CD14-positive monocyte (primary cell): Measurements from ENCODE around the gene CNTNAP2. TPM values are rescaled to one million over a fixed set of nuclear protein-coding genes. Genes with fewer than 3 reads are reported as not detected.

Experiments used
- DNase-seq, 3 donors: peaks; one replicate each; pipeline ENCODE4 v3.0.0-alpha.2; 2011 to 2022
- H2AFZ ChIP-seq: 2 replicates; pipeline ENCODE4 v1.6.0; 2012; ENCODE audit warnings: mild to moderate bottlenecking, low read depth, low read length, inconsistent platforms; ENCODE audit not compliant: insufficient read depth, poor library complexity, severe bottlenecking
- H3K27ac ChIP-seq, 2 donors: 1 replicate in 1 of 2; 2 replicates in 1 of 2; pipeline ENCODE4 v1.5.1; 2012 to 2013; ENCODE audit warnings: low read length in 2 of 2, control low read depth in 1 of 2, inconsistent platforms in 1 of 2, low read depth in 1 of 2, mild to moderate bottlenecking in 1 of 2
- H3K27me3 ChIP-seq, 2 donors: one replicate each; pipeline versions ENCODE4 v1.6.0 to v1.6.1; 2011 to 2013; ENCODE audit warnings: low read length in 2 of 2; ENCODE audit not compliant: control insufficient read depth in 2 of 2, insufficient read depth in 2 of 2
- H3K36me3 ChIP-seq, 2 donors: replicated peaks in 1 of 2; 1 replicate in 1 of 2; 2 replicates in 1 of 2; pipeline versions ENCODE4 v1.5.1 to v1.6.1; 2012 to 2013; ENCODE audit warnings: low read length in 2 of 2, control low read depth in 1 of 2, inconsistent platforms in 1 of 2, mild to moderate bottlenecking in 1 of 2; ENCODE audit not compliant: insufficient read depth in 2 of 2, control insufficient read depth in 1 of 2
- H3K4me1 ChIP-seq, 2 donors: 1 replicate in 1 of 2; 2 replicates in 1 of 2; pipeline versions ENCODE4 v1.5.1 to v1.6.1; 2012 to 2013; ENCODE audit warnings: low read length in 2 of 2, control low read depth in 1 of 2, inconsistent platforms in 1 of 2, mild to moderate bottlenecking in 1 of 2, moderate library complexity in 1 of 2; ENCODE audit not compliant: insufficient read depth in 2 of 2, control insufficient read depth in 1 of 2
- H3K4me2 ChIP-seq: replicated peaks from 2 replicates; pipeline ENCODE3; 2012; ENCODE audit warnings: low read length, moderate library complexity, mild to moderate bottlenecking; ENCODE audit not compliant: poor library complexity, severe bottlenecking; ENCODE audit errors: extremely low read depth
- H3K4me3 ChIP-seq, 3 experiments: fragments of 200-600 bp in 1 of 3; sonication (generic) in 1 of 3; replicated peaks in 1 of 3; 1 replicate in 2 of 3; 2 replicates in 1 of 3; pipeline ENCODE4 v1.5.1; 2011 to 2013; ENCODE audit warnings: low read length in 3 of 3, mild to moderate bottlenecking in 3 of 3, control low read depth in 2 of 3, low read depth in 2 of 3, inconsistent platforms in 1 of 3, moderate library complexity in 1 of 3
- H3K79me2 ChIP-seq: 2 replicates; pipeline ENCODE4 v1.6.0; 2012; ENCODE audit warnings: mild to moderate bottlenecking, control low read depth, inconsistent platforms, low read length, moderate library complexity; ENCODE audit not compliant: insufficient read depth
- H3K9ac ChIP-seq: 2 replicates; pipeline ENCODE4 v1.6.0; 2017; ENCODE audit warnings: low read length, mild to moderate bottlenecking; ENCODE audit not compliant: insufficient read depth, poor library complexity, severe bottlenecking
- H3K9me3 ChIP-seq, 2 donors: replicated peaks in 1 of 2; 1 replicate in 1 of 2; 2 replicates in 1 of 2; pipeline versions ENCODE4 v1.5.1 to v1.6.1; 2012 to 2013; ENCODE audit warnings: low read length in 2 of 2, control low read depth in 1 of 2; ENCODE audit not compliant: control insufficient read depth in 1 of 2, insufficient read depth in 1 of 2
- H4K20me1 ChIP-seq: 2 replicates; pipeline ENCODE4 v1.6.0; 2012; ENCODE audit warnings: mild to moderate bottlenecking, low read length, control low read depth, moderate library complexity; ENCODE audit not compliant: insufficient read depth
- H3K27ac Mint-ChIP-seq, 7 donors: one replicate each; pipeline ENCODE4 v1.8.0; 2020; ENCODE audit warnings: mild to moderate bottlenecking in 7 of 7, mixed read lengths in 7 of 7, moderate library complexity in 6 of 7, inconsistent platforms in 2 of 7
- H3K27me3 Mint-ChIP-seq, 3 donors: one replicate each; pipeline ENCODE4 v1.8.0; 2021 to 2022; ENCODE audit warnings: low read depth in 3 of 3, mild to moderate bottlenecking in 3 of 3, mixed read lengths in 3 of 3, moderate library complexity in 3 of 3, inconsistent platforms in 1 of 3
- H3K36me3 Mint-ChIP-seq, 2 donors: one replicate each; pipeline ENCODE4 v1.8.0; 2020; ENCODE audit warnings: mixed read lengths in 2 of 2, inconsistent platforms in 1 of 2, mild to moderate bottlenecking in 1 of 2
- H3K4me1 Mint-ChIP-seq: one replicate; pipeline ENCODE4 v1.8.0; 2020; ENCODE audit warnings: mild to moderate bottlenecking, mixed read lengths
- H3K4me3 Mint-ChIP-seq, 2 donors: one replicate each; pipeline ENCODE4 v1.8.0; 2020; ENCODE audit warnings: mild to moderate bottlenecking in 2 of 2, mixed read lengths in 2 of 2, moderate library complexity in 1 of 2
- H3K9me3 Mint-ChIP-seq, 7 donors: one replicate each; pipeline ENCODE4 v1.8.0; 2020 to 2022; ENCODE audit warnings: mixed read lengths in 7 of 7, mild to moderate bottlenecking in 6 of 7, moderate library complexity in 6 of 7, inconsistent platforms in 2 of 7
- WGBS: methylation state at CpG from one replicate; pipeline ENCODE4 v1.1.5; 2013; ENCODE audit warnings: missing lambda C conversion rate; ENCODE audit not compliant: insufficient coverage; 5-methylcytosine and 5-hydroxymethylcytosine counted together
- intact Hi-C, 2 donors: fragments of 100-400 bp; cut with micrococcal nuclease; formaldehyde crosslinking; loops; one replicate each; pipeline versions ENCODE4 v1.15.0 to v1.15.1; 2023
- polyA plus RNA-seq, 3 donors: library from polyadenylated mRNA; depleted of rRNA in 1 of 3; unstranded in 2 of 3; stranded (reverse) in 1 of 3; fragments of 300-500 nt in 2 of 3; fragments of >200 nt in 1 of 3; fragmentation: Illumina TruSeq in 2 of 3; gene quantifications; 1 replicate in 2 of 3; 2 replicates in 1 of 3; pipeline ENCODE4 v1.2.3, GENCODE V29; 2012 to 2021
- TF ChIP-seq, protein P1 (sequence below): fragments of 200-600 bp; IDR thresholded peaks from one replicate; pipeline ENCODE4 v1.8.0; 2022; ENCODE audit warnings: antibody characterized with exemption, mild to moderate bottlenecking

CNTNAP2 gene
- polyA plus RNA-seq, 3 donors: 0.01 TPM; not detected in 2

DNA sequence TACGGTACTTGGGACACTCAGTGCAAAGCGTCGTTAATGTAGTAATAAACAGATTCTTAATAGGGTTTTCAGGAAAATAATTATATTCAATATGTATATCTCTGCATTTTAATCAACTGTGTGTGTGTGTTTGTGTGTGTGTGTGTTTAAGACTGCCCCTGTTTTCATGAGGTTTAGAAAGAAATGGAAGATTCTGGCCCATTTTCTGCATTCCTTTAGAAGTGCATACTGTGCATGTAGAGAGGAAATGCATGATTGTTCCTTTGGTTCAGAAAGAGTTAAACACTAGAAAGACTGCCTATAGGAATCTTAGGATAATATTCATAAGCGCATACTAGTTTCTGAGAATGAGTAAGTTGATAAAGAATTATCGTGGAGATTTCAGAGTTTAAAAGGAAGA lies 975 bp downstream of the CNTNAP2 start:
- H3K4me3 Mint-ChIP-seq: peak overlapping the region in 1 of 2 donors; percentile 2

GRCh38 chr7:146119002-146119401 lies 2.4 kb downstream of the CNTNAP2 start:
- Histone ChIP-seq H4K20me1 (no peaks in the 10 kb centered on the region), H3K36me3 (no peaks in the 10 kb centered on the region), H2AFZ (no peak overlapping the region), H3K27me3 (peaks cover 15 to 34% of the 10 kb centered on the region in 2 donors), H3K9ac (no peak overlapping the region), H3K79me2 (no peaks in the 10 kb centered on the region), H3K27ac (no peak overlapping the region), H3K4me1 (peaks cover 0 to 9% of the 10 kb centered on the region in 2 donors), H3K9me3 (no peaks in the 10 kb centered on the region), H3K4me3 (no peak overlapping the region), H3K4me2 (no peak overlapping the region)
- TF ChIP-seq, protein P1, sequence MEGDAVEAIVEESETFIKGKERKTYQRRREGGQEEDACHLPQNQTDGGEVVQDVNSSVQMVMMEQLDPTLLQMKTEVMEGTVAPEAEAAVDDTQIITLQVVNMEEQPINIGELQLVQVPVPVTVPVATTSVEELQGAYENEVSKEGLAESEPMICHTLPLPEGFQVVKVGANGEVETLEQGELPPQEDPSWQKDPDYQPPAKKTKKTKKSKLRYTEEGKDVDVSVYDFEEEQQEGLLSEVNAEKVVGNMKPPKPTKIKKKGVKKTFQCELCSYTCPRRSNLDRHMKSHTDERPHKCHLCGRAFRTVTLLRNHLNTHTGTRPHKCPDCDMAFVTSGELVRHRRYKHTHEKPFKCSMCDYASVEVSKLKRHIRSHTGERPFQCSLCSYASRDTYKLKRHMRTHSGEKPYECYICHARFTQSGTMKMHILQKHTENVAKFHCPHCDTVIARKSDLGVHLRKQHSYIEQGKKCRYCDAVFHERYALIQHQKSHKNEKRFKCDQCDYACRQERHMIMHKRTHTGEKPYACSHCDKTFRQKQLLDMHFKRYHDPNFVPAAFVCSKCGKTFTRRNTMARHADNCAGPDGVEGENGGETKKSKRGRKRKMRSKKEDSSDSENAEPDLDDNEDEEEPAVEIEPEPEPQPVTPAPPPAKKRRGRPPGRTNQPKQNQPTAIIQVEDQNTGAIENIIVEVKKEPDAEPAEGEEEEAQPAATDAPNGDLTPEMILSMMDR: no peak
- Mint-ChIP-seq H3K4me3 (no peak overlapping the region), H3K27ac (no peak overlapping the region), H3K27me3 (peaks cover 21 to 32% (median 28%) of the 10 kb centered on the region in 3 donors), H3K4me1 (peaks cover 13% of the 10 kb centered on the region), H3K9me3 (peaks cover 0 to 7% (median 0%) of the 10 kb centered on the region in 7 donors), H3K36me3 (no peaks in the 10 kb centered on the region)
- intact Hi-C loops: no loop called here
- WGBS: no CpG with 5 or more reads among the region's 1 CpG
- no peak for DNase-seq

More for the DNA sequence above, 975 bp downstream of the CNTNAP2 start:
- H3K4me3 ChIP-seq: no peak overlapping the region
- whole genome bisulfite sequencing: no CpG with 5 or more reads among the region's 5 CpGs
- H3K79me2 ChIP-seq: no peaks in the 10 kb centered on the region
- peaks cover 15 to 34% of the 10 kb centered on the region in 2 donors for H3K27me3 ChIP-seq
- Mint-ChIP-seq H3K36me3 (no peaks in the 10 kb centered on the region), H3K27ac (no peak overlapping the region), H3K27me3 (peaks cover 21 to 32% (median 28%) of the 10 kb centered on the region in 3 donors), H3K4me1 (peaks cover 13% of the 10 kb centered on the region), H3K9me3 (peaks cover 0 to 7% (median 0%) of the 10 kb centered on the region in 7 donors)
- no peak overlapping the region for H2AFZ ChIP-seq
- no peaks in the 10 kb centered on the region for H3K36me3 ChIP-seq
- DNase-seq: no peak
- no peaks in the 10 kb centered on the region for H4K20me1 ChIP-seq
- TF ChIP-seq, protein P1: no peak
- intact Hi-C loops: no loop called here
- no peak overlapping the region for H3K27ac ChIP-seq
- H3K9ac ChIP-seq: no peak overlapping the region
- H3K4me2 ChIP-seq: no peak overlapping the region
- peaks cover 0 to 9% of the 10 kb centered on the region in 2 donors for H3K4me1 ChIP-seq
- H3K9me3 ChIP-seq: no peaks in the 10 kb centered on the region
